GM12878 (cell line): Measurements from ENCODE around the gene DLG1. TPM values are rescaled to one million over a fixed set of nuclear protein-coding genes. Genes with fewer than 3 reads are reported as not detected.

Experiments used
- BHLHE40 ChIP-seq, 2 experiments: fragments of 450-650 bp in 1 of 2; IDR thresholded peaks; 2 replicates each; pipeline ENCODE4 v1.6.1; 2011 to 2017; ENCODE audit warnings: low read depth in 2 of 2, borderline replicate concordance in 1 of 2, improper control_type of control experiment in 1 of 2, low read length in 1 of 2, mild to moderate bottlenecking in 1 of 2
- BMI1 ChIP-seq: fragments of 450-650 bp; IDR thresholded peaks from 2 replicates; pipeline ENCODE4 v1.6.1; 2016; ENCODE audit warnings: mild to moderate bottlenecking, moderate library complexity, borderline replicate concordance
- CHD4 ChIP-seq: fragments of 200-600 bp; sonication (generic); IDR thresholded peaks from 2 replicates; pipeline ENCODE4 v1.6.1; 2016; ENCODE audit warnings: mild to moderate bottlenecking
- CREM ChIP-seq: IDR thresholded peaks from 2 replicates; pipeline ENCODE4 v1.6.1; 2014; ENCODE audit warnings: antibody characterized with exemption, low read depth
- ESRRA ChIP-seq: IDR thresholded peaks from 2 replicates; pipeline ENCODE4 v1.6.1; 2012; ENCODE audit warnings: mild to moderate bottlenecking, low read length, improper control_type of control experiment
- FOS ChIP-seq: IDR thresholded peaks from 3 replicates; pipeline ENCODE4 v1.6.1; 2011; ENCODE audit warnings: borderline replicate concordance; ENCODE audit not compliant: insufficient read length; ENCODE audit errors: extremely low read depth
- FOXK2 ChIP-seq: fragments of 450-650 bp; IDR thresholded peaks from 2 replicates; pipeline ENCODE4 v1.6.1; 2017; ENCODE audit warnings: mild to moderate bottlenecking, moderate library complexity
- IRF5 ChIP-seq: fragments of 450-650 bp; IDR thresholded peaks from 2 replicates; pipeline ENCODE4 v1.6.1; 2017; ENCODE audit warnings: borderline replicate concordance
- JUNB ChIP-seq: IDR thresholded peaks from 2 replicates; pipeline ENCODE4 v1.6.1; 2016; ENCODE audit warnings: antibody characterized with exemption, mild to moderate bottlenecking
- KDM1A ChIP-seq: fragments of 200-600 bp; sonication (generic); IDR thresholded peaks from 2 replicates; pipeline ENCODE4 v1.6.1; 2016; ENCODE audit warnings: borderline replicate concordance
- LARP7 ChIP-seq: fragments of 450-650 bp; IDR thresholded peaks from 2 replicates; pipeline ENCODE4 v1.6.1; 2017; ENCODE audit warnings: mild to moderate bottlenecking
- MYC ChIP-seq: IDR thresholded peaks from 2 replicates; pipeline ENCODE4 v1.6.1; 2011; ENCODE audit warnings: mild to moderate bottlenecking, low read length, moderate library complexity, inconsistent platforms; ENCODE audit not compliant: insufficient read depth, insufficient replicate concordance, insufficient read length, severe bottlenecking
- NFYB ChIP-seq: IDR thresholded peaks from 2 replicates; pipeline ENCODE4 v1.6.1; 2011; ENCODE audit warnings: low read depth, mild to moderate bottlenecking, low read length, improper control_type of control experiment, moderate library complexity; ENCODE audit not compliant: insufficient read depth
- NR2C1 ChIP-seq: fragments of 450-650 bp; IDR thresholded peaks from 2 replicates; pipeline ENCODE4 v1.6.1; 2017; ENCODE audit warnings: antibody characterized with exemption, mild to moderate bottlenecking, moderate library complexity
- NR2C2 ChIP-seq: IDR thresholded peaks from 2 replicates; pipeline ENCODE4 v1.6.1; 2011; ENCODE audit warnings: borderline replicate concordance, low read depth; ENCODE audit not compliant: control insufficient read depth, insufficient read length
- POLR2AphosphoS2 ChIP-seq: IDR thresholded peaks from 2 replicates; pipeline ENCODE4 v1.6.1; 2011; ENCODE audit warnings: low read depth, mild to moderate bottlenecking, low read length, improper control_type of control experiment, moderate library complexity
- RB1 ChIP-seq: fragments of 450-650 bp; formaldehyde crosslinking; IDR thresholded peaks from 2 replicates; pipeline ENCODE4 v1.6.1; 2017; ENCODE audit warnings: mild to moderate bottlenecking, borderline replicate concordance
- SMAD1 ChIP-seq: fragments of 450-650 bp; IDR thresholded peaks from 2 replicates; pipeline ENCODE4 v1.6.1; 2018; ENCODE audit warnings: mild to moderate bottlenecking, low read depth; ENCODE audit not compliant: partially characterized antibody
- SREBF1 ChIP-seq: IDR thresholded peaks from 2 replicates; pipeline ENCODE4 v1.6.1; 2012; ENCODE audit warnings: mild to moderate bottlenecking, low read length
- STAT3 ChIP-seq: IDR thresholded peaks from 2 replicates; pipeline ENCODE4 v1.6.1; 2011; ENCODE audit warnings: low read depth, low read length, improper control_type of control experiment
- WRNIP1 ChIP-seq: IDR thresholded peaks from 2 replicates; pipeline ENCODE4 v1.6.1; 2011; ENCODE audit warnings: low read depth, low read length, improper control_type of control experiment, borderline replicate concordance
- YY1 ChIP-seq: IDR thresholded peaks from 2 replicates; pipeline ENCODE4 v1.6.1; 2011; ENCODE audit warnings: low read depth, mild to moderate bottlenecking, low read length
- ZNF207 ChIP-seq: fragments of 450-650 bp; IDR thresholded peaks from 2 replicates; pipeline ENCODE4 v1.6.1; 2014; ENCODE audit warnings: antibody characterized with exemption, mild to moderate bottlenecking, borderline replicate concordance
- ZNF217 ChIP-seq: fragments of 450-650 bp; IDR thresholded peaks from 2 replicates; pipeline ENCODE4 v1.6.1; 2017; ENCODE audit warnings: antibody characterized with exemption, mild to moderate bottlenecking
- ZNF24 ChIP-seq: fragments of 450-650 bp; IDR thresholded peaks from 2 replicates; pipeline ENCODE4 v1.6.1; 2017; ENCODE audit warnings: antibody characterized with exemption, mild to moderate bottlenecking
- polyA plus RNA-seq, 11 experiments: library from polyadenylated mRNA; depleted of rRNA in 4 of 11; unstranded in 6 of 11; stranded (reverse) in 5 of 11; fragments of >200 nt; fragmentation: Nextera tagmentation in 4 of 11; fragmentation: Illumina TruSeq in 1 of 11; extraction: Ambion mirVana in 4 of 11; extraction: Trizol in 1 of 11; gene quantifications; 1 replicate in 1 of 11; 2 replicates in 10 of 11; pipeline versions ENCODE4 v1.2.1 to v1.2.3, GENCODE V29; 2011 to 2016; ENCODE audit warnings: inconsistent platforms in 2 of 11, missing spikeins in 2 of 11, low read depth in 1 of 11
- total RNA-seq, 4 experiments: library from RNA; depleted of rRNA in 3 of 4; stranded (reverse); fragments of >200 nt in 3 of 4; fragmentation: Illumina TruSeq in 1 of 4; extraction: Trizol in 1 of 4; gene quantifications; 2 replicates each; pipeline versions ENCODE4 v1.2.1 to v1.2.3, GENCODE V29; 2013 to 2021
- TF ChIP-seq, protein P1 (sequence below): IDR thresholded peaks from 2 replicates; pipeline ENCODE4 v1.6.1; 2012; ENCODE audit warnings: low read depth, low read length, improper control_type of control experiment
- TF ChIP-seq, protein P2 (sequence below), 3 experiments: IDR thresholded peaks in 2 of 3; conservative IDR thresholded peaks in 1 of 3; 2 replicates each; pipeline ENCODE4 v1.5.1; 2011; ENCODE audit warnings: low read depth in 3 of 3, low read length in 3 of 3, mild to moderate bottlenecking in 3 of 3, control low read depth in 2 of 3, moderate library complexity in 2 of 3, inconsistent platforms in 1 of 3, mixed read lengths in 1 of 3; ENCODE audit not compliant: control insufficient read depth in 2 of 3, insufficient read depth in 1 of 3; ENCODE audit errors: extremely low read depth in 1 of 3

The DLG1 gene
- total and polyA plus RNA-seq, 10 of the 15 experiments (the other 5 are each of a cell fraction or from before 2014, with no cell fraction given) = 9.2 to 63.1 (median 40.1) TPM

DNA sequence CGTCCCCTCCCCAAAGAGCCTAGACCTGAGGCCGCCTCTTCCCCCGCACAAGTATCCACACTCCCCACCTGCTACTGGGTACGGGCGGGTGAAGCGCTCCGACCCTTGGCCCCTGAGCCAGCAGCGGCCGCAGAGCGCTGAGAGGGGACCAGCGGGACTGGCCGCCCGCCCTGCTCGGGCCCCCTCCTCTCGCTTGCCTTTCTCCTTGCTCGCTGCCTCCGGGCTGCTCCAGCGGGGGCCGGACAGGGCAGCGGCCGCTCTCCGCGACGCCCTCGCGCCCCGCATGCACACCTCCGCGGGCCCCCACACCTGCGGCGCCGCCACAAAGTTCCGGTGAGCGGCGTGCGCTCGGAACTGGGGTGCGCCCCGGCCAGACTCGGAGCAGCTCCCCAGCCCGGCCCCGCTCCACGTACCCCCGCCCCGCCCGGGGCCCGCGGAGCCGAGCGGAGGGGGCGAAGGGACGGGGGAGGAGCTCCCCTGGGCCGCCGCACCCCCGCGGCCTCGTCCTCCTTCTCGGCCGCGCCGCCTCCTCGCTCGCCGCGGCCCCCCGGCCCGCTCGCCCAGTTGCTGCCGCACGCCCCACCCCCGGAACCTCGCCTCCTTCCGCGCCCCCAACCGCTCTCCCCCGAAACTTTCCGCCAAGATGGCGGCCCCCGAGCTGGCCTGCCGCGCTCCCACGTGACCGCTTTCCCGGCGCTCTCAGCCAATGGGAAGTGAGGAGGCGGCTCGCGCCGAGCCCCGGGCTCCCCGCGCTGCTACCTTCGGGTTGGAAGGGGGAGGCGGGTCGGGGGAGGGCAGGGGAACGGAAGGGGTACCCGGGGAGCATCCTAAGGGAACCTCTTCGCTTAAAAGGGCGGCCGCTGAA is 704 bp downstream of the DLG1 start (continued):
- TF ChIP-seq NFYB (peak; percentile 72; the same call in 1 of the 2 replicates), NR2C2 (no peak), JUNB (no peak), ZNF207 (no peak), ESRRA (no peak), MYC (no peak), KDM1A (no peak), FOXK2 (no peak), SREBF1 (no peak), STAT3 (no peak), SMAD1 (no peak), CHD4 (no peak), CREM (no peak; the same call in 1 of the 2 replicates), NR2C1 (peak; percentile 28; the same call in 1 of the 2 replicates), BHLHE40 (IDR thresholded peaks at IDR 0.05; ENCODE audit: borderline replicate concordance in 1 of 2, low read depth in 2 of 2, low read length in 1 of 2) (peak in 1 of 2 experiments; percentile 63; a peak in 2 of 4 replicates), LARP7 (peak; percentile 83), POLR2AphosphoS2 (no peak), ZNF24 (peak; percentile 50; the same call in 1 of the 2 replicates), RB1 (no peak), IRF5 (no peak), YY1 (peak; percentile 97), WRNIP1 (no peak), FOS (no peak), ZNF217 (no peak), BMI1 (no peak)
- TF ChIP-seq, protein P1, sequence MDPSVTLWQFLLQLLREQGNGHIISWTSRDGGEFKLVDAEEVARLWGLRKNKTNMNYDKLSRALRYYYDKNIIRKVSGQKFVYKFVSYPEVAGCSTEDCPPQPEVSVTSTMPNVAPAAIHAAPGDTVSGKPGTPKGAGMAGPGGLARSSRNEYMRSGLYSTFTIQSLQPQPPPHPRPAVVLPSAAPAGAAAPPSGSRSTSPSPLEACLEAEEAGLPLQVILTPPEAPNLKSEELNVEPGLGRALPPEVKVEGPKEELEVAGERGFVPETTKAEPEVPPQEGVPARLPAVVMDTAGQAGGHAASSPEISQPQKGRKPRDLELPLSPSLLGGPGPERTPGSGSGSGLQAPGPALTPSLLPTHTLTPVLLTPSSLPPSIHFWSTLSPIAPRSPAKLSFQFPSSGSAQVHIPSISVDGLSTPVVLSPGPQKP = no peak
- TF ChIP-seq, protein P2, sequence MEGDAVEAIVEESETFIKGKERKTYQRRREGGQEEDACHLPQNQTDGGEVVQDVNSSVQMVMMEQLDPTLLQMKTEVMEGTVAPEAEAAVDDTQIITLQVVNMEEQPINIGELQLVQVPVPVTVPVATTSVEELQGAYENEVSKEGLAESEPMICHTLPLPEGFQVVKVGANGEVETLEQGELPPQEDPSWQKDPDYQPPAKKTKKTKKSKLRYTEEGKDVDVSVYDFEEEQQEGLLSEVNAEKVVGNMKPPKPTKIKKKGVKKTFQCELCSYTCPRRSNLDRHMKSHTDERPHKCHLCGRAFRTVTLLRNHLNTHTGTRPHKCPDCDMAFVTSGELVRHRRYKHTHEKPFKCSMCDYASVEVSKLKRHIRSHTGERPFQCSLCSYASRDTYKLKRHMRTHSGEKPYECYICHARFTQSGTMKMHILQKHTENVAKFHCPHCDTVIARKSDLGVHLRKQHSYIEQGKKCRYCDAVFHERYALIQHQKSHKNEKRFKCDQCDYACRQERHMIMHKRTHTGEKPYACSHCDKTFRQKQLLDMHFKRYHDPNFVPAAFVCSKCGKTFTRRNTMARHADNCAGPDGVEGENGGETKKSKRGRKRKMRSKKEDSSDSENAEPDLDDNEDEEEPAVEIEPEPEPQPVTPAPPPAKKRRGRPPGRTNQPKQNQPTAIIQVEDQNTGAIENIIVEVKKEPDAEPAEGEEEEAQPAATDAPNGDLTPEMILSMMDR (IDR thresholded peaks at IDR 0.05 in 2 of 3, conservative IDR thresholded peaks at IDR 0.05 in 1 of 3; ENCODE audit: control insufficient read depth in 2 of 3, extremely low read depth in 1 of 3, insufficient read depth in 1 of 3, low read depth in 3 of 3, low read length in 3 of 3) = no peak
